ENCODE measurements around the gene KCNK13.

DNA sequence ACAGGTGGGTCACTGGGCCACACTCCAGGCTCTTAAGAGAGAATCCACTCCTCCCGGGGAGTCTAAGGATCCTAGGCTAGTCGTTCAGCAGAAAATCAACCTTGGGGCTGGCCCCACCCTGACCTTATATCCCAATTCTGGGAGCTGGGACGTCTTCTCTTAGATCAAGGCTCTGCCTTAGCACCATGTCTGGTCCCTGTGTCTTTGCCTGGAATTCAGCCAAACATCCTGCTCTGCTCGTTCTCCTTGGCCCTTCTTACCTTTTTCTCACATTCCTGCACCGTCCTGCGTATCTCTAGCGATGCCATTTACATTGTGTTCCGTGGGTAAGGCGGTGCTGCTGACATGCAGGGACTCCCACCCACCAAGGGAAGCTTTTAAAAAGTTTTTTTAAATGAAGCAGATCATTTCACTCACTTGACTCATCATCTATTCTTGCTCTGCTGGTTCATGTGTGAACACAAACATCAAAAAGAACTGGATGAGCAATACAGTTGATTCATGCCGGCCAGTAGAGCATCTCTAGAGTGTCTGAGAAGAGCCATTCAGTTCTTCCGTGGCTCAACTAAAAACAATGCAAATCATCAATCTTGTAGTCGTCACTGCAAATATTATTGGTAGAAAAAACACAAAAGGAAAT lies 50.2 kb downstream of the KCNK13 start:
- TF ChIP-seq, protein P1, sequence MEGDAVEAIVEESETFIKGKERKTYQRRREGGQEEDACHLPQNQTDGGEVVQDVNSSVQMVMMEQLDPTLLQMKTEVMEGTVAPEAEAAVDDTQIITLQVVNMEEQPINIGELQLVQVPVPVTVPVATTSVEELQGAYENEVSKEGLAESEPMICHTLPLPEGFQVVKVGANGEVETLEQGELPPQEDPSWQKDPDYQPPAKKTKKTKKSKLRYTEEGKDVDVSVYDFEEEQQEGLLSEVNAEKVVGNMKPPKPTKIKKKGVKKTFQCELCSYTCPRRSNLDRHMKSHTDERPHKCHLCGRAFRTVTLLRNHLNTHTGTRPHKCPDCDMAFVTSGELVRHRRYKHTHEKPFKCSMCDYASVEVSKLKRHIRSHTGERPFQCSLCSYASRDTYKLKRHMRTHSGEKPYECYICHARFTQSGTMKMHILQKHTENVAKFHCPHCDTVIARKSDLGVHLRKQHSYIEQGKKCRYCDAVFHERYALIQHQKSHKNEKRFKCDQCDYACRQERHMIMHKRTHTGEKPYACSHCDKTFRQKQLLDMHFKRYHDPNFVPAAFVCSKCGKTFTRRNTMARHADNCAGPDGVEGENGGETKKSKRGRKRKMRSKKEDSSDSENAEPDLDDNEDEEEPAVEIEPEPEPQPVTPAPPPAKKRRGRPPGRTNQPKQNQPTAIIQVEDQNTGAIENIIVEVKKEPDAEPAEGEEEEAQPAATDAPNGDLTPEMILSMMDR (conservative IDR thresholded peaks at IDR 0.05 in 1 of 2, IDR thresholded peaks at IDR 0.05 in 1 of 2; ENCODE audit: extremely low read depth in 1 of 2, insufficient read depth in 1 of 2, low read depth in 1 of 2, low read length in 2 of 2), result no peak
- no peak for TF ChIP-seq EZH2 (IDR thresholded peaks at IDR 0.05; ENCODE audit: borderline replicate concordance, low read length)

All from mammary epithelial cell (primary cell).